NT2/D1 (cell line): ENCODE measurements around the gene POMT2.
A peak's percentile ranks its signal among the peaks of the same experiment; 100 is the strongest.

Experiments
- DNase-seq: peaks from one replicate; pipeline ENCODE4 v3.0.0-alpha.2; 2011; ENCODE audit warnings: low read depth, low spot score
- H3K27me3 ChIP-seq: 2 replicates; pipeline ENCODE4 v1.6.0; 2011; ENCODE audit warnings: mild to moderate bottlenecking; ENCODE audit not compliant: insufficient read length, insufficient read depth
- H3K36me3 ChIP-seq: 2 replicates; pipeline ENCODE4 v1.6.1; 2011; ENCODE audit warnings: mild to moderate bottlenecking, low read length, mixed read lengths; ENCODE audit not compliant: insufficient read depth, insufficient read length
- H3K4me1 ChIP-seq: 2 replicates; pipeline ENCODE4 v1.5.1; 2011; ENCODE audit not compliant: insufficient read depth, insufficient read length
- H3K4me3 ChIP-seq: 2 replicates; pipeline ENCODE4 v1.5.1; 2011; ENCODE audit warnings: low read depth; ENCODE audit not compliant: insufficient read length
- H3K9ac ChIP-seq: 2 replicates; pipeline ENCODE4 v1.6.0; 2011; ENCODE audit warnings: low read depth; ENCODE audit not compliant: insufficient read length
- H3K9me3 ChIP-seq: 2 replicates; pipeline ENCODE4 v1.5.1; 2011; ENCODE audit warnings: mild to moderate bottlenecking, low read length; ENCODE audit not compliant: insufficient read depth
- SUZ12 ChIP-seq: IDR thresholded peaks from 2 replicates; pipeline ENCODE4 v1.6.1; 2011; ENCODE audit not compliant: insufficient read length, insufficient read depth; ENCODE audit errors: extremely low read depth
- YY1 ChIP-seq: IDR thresholded peaks from 2 replicates; pipeline ENCODE4 v1.6.1; 2011; ENCODE audit not compliant: insufficient read length, insufficient read depth
- ZNF274 ChIP-seq: IDR thresholded peaks from 2 replicates; pipeline ENCODE4 v1.6.1; 2011; ENCODE audit warnings: mild to moderate bottlenecking, low read depth, low read length

The POMT2 gene

GRCh38 chr14:77228056-77228455 is 92.6 kb downstream of the POMT2 start:
- TF ChIP-seq ZNF274: no peak
- TF ChIP-seq YY1: no peak
- no peak for TF ChIP-seq SUZ12
- Histone ChIP-seq H3K4me3 (no peak overlapping the region), H3K27me3 (no peaks in the 10 kb centered on the region), H3K4me1 (peaks cover 16% of the 10 kb centered on the region), H3K9ac (no peak overlapping the region), H3K9me3 (no peaks in the 10 kb centered on the region), H3K36me3 (no peaks in the 10 kb centered on the region)
- no peak for DNase-seq

- H3K27me3 ChIP-seq: no peaks in the 10 kb centered on the region
- peaks cover 21% of the 10 kb centered on the region for H3K4me1 ChIP-seq
- no peaks in the 10 kb centered on the region for H3K9me3 ChIP-seq
- H3K9ac ChIP-seq: peak overlapping the region; percentile 5
- H3K4me3 ChIP-seq: no peak overlapping the region
- TF ChIP-seq SUZ12 (no peak), YY1 (no peak), ZNF274 (no peak)
- no peaks in the 10 kb centered on the region for H3K36me3 ChIP-seq
- no peak for DNase-seq
Measured at GRCh38 chr14:77225892-77226557, 94.7 kb downstream of the POMT2 start.

DNA sequence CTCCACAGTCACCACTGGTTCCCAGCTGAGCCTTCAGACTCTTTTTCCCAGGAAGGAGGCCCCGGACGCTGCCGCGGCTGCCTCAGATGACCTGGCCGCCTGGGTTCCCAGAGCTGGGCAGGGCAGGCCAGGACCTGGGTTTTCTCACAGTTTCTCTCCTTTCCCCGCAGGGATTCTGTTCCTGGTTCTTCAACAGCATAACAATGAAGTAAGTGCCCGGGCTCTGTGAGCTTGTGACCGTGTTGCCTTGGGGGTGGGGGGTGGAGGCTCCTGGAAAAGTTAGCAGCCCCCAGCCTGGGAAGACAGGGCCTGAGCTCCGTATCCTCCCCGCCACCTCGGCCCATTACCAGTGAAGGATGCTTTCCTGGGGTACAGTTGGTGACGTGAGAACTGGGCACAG is 95.4 kb downstream of the POMT2 start:
- Histone ChIP-seq H3K27me3 (no peaks in the 10 kb centered on the region), H3K4me1 (peaks cover 24% of the 10 kb centered on the region), H3K4me3 (no peak overlapping the region), H3K36me3 (no peaks in the 10 kb centered on the region), H3K9me3 (no peaks in the 10 kb centered on the region), H3K9ac (peak overlapping the region; percentile 47)
- no peak for DNase-seq
- no peak for TF ChIP-seq SUZ12
